Stimulated activated CD8-positive, alpha-beta memory T cell treated with anti-CD3 and anti-CD28 coated beads, Interleukin-2, amount 100 ng/mL, for 1 hour (primary cell): ENCODE results near the gene RIMKLA.

Experiments used
- DNase-seq, 2 donors: peaks; one replicate each; pipeline ENCODE4 v3.0.0-alpha.2; 2020; ENCODE audit warnings: low read depth in 2 of 2

The RIMKLA gene

GRCh38 chr1:42430286-42431135, 49.9 kb downstream of the RIMKLA start:
- no peak for DNase-seq

DNA sequence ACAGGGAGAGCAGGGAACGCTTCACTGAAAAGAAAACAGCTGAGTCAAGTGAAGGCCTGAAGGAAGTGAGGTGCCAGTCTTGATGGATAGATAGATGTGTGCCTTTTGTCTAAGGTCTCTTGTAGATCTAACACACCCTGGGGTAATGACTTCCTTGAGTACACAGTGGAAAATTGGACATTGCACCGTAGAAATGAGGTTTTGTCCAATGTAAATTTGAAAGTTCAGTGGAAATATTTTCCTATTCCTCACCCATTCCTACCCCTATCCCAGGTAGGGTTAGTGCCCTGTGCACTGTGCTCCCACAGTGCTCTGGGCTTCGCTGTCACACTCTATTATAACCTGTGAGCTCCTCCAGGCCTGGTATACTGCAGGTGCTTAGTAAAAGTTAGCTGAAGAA, 50.9 kb downstream of the RIMKLA start:
- DNase-seq = no peak

DNA sequence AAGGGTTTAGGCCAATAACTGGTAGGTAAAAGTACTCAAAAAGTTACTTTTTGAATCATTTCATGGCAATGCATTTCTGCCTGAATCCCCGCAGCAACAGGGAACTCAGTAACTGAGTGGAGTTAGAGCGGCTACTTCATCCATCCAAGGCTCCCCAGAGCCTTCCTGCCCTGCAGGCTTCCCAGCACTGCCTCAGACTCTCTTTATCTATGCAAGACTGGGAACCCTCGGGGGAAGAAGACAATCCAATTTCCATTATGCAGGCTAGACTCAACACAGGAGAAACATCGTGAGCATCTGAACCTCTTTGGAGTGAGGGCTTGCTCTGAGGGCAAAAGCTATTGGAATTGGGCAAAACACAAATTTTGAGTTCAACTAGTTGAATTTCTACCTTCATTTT, 52.1 kb downstream of the RIMKLA start:
- no peak for DNase-seq

DNA sequence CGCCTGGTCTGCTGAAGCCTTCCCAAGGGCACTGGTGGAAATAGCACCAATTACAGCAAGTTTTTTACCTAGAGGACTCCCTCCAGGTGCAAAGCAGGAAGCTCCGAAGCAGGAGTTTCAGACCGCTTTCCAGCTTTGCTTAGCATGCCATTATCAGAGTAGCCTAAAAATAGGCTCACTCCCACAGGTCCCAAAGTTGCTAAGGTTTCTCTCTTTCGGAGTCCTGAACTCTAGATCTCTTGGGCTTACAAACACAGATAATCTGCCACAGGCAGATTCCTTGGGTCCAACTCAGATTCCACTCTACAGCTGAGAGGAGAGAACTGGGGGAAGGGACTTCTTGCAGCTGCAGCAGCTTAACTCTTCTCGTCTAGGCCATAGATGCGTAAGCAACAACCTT, 52.8 kb downstream of the RIMKLA start:
- DNase-seq = no peak

DNA sequence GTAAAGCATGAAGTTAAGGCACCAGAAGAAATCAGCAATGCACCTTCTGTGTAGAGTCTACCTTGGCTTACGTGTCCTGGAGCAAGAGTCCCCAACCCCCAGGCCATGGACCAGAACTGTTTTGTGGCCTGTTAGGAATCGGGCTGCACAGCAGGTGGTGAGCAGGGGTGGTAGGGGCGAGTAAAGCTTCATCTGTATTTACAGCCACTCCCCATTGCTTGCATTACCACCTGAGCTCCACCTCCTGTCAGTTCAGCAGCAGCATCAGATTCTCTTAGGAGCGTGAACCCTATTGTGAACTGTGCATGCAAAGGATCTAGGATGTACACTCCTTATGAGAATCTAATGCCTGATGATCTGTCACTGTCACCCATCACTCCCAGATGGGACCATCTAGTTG, 53.7 kb downstream of the RIMKLA start:
- DNase-seq = no peak

DNA sequence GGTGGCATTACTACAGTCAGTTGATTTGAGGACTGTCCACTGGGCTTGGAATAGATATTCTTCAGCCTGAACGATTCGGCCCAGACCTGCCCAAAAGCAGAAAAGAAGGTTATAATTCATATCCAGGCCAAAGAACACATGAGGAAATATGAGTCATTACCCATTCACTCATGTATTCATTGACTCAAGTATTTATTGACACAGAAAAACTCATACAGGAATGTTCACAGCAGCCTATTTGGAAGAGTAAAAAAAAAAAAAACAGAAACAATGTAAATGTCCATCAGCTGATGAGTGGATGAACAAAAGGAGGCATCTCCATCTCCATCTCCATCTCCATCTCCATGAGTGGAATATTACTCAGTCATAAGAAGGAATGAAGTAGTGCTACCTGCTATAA, 59.3 kb downstream of the RIMKLA start:
- no peak for DNase-seq

DNA sequence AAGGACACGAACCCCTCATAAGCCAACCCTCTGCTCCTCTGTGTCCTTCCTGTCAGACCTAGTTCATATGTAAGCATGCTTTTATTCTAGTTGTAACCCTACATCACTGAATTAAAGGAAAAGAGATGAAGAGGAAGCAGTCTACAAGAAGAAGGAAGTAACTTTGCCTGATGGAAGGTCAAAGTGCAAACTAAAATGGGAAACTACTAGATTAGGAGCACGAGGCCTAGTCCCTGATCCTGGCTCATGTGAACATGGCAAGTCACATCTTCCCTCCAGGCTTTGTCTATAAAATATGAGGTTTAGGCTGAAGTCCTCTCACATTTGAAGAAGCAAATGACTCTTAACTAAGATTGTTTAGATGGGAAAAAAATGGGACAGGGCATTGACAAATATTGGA, 62.1 kb downstream of the RIMKLA start:
- no peak for DNase-seq

DNA sequence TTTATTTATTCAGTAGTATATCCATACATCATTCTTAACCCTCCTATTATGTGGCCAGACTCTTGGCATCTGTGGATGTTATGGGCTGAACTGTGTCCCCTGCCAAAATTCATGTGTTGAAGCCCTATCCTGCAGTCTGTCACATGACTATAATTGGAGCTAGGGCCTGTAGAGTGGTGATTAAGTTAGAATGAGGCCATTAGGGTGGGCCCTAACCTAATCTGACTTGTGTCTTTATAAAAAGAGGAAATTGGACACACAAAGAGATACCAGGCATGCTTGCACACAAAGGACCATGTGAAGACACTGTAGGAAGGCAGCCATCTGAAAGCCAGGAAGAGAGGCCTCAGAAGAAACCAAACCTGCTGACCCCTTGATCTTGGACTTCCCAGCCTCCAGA, 68.7 kb downstream of the RIMKLA start:
- no peak for DNase-seq

- no peak for DNase-seq
Observed at GRCh38 chr1:42450061-42450460, 69.5 kb downstream of the RIMKLA start.

DNA sequence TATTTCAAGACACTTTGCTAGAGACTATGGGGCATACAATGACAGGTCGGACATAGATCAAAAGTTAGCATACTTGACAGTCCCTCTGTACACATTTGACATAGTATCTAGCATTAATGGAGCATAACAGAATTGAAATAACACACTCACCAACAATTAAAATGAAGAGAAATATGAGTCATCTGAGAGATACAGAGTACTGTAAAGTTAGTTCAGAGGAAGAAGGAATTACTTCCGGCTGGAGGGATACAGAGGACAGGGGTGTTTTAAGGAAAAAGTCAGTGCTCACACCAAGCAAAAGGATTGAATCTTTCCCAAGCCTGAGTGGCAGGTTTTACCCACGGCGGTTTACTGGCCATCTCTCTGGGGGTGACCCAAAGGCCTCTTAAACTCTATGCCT, 72.8 kb downstream of the RIMKLA start:
- no peak for DNase-seq

GRCh38 chr1:42454403-42454802, 73.8 kb downstream of the RIMKLA start:
- no peak for DNase-seq

- peak; percentile 73 to 80 for DNase-seq
Observed at GRCh38 chr1:42456010-42456753, 75.6 kb downstream of the RIMKLA start, which contains the start of the genes PPCS and ZMYND12. TSS of gene PPCS (plus strand) at chr1:42456543. CDS start at chr1:42456566, 23 bp downstream. TSS of gene ZMYND12 (minus strand) at chr1:42456022. CDS start at chr1:42455997, 25 bp downstream.

- DNase-seq = peak in 1 of 2 donors; percentile 38
Observed at GRCh38 chr1:42456754-42457089, 76.1 kb downstream of the RIMKLA start.

DNA sequence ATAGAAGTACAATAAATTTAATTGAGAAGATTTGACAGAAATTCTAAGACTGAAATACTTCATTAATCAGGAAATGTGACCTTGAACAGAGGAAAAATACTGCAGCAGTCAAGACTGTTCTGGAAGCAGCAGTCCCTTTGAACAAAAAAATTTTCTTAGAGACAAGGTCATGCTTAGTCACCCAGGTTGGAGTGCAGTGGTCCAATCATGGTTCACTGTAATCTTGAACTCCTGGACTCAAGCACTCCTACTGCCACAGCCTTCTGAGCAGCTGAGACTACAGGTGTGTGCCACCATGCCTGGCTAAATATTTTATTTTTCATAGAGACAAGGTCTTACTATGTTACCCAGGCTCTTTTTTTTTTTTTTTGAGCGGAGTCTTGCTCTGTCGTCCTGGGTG, 80.6 kb downstream of the RIMKLA start:
- DNase-seq = no peak

GRCh38 chr1:42462828-42463763, 82.5 kb downstream of the RIMKLA start, which contains the start of gene CCDC30:
TSS of gene CCDC30 (plus strand) at chr1:42463286. CDS start at chr1:42480552, 17,266 bp downstream.
- peak; percentile 89 to 91 for DNase-seq

- no peak for DNase-seq
Observed at GRCh38 chr1:42463921-42464320, 83.3 kb downstream of the RIMKLA start.

GRCh38 chr1:42466030-42466429, 85.4 kb downstream of the RIMKLA start:
- no peak for DNase-seq

DNA sequence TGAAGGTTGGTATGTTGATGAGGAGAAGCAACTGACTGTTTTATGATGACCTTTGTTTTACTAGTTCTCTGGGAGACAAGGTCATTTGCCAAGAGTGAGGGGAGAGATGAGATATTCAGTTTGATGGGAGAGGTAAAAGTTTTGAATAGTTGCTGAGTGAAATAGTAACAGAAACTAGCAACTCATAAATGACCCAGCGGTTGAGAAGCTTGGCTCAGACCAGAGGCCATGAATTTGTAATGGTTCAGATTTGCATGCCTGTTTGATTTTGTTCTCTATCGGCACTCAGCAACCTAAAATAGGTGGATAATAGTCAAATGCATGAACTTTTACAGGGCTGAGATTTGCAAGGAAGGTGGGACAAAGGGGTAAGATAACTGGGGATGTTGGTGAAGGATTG, 89.1 kb downstream of the RIMKLA start:
- DNase-seq = no peak
